ENCODE results near the gene THAP7. TPM values are rescaled to one million over a fixed set of nuclear protein-coding genes. Genes with fewer than 3 reads are reported as not detected.

THAP7 gene
- total and polyA plus RNA-seq, 2 donors (not counting 3 experiments of a cell fraction or from before 2014, with no cell fraction given) = 13.5 to 24.4 TPM

- Histone ChIP-seq H3K4me3 (replicated peaks in 1 of 3; ENCODE audit: insufficient read depth in 1 of 3, low read depth in 1 of 3, low read length in 3 of 3) (no peak overlapping the region), H3K9ac (replicated peaks; ENCODE audit: extremely low read depth, insufficient read depth, low read length) (no peak overlapping the region), H3K9me3 (replicated peaks; ENCODE audit: control insufficient read depth, insufficient read depth, low read length) (no peaks in the 10 kb centered on the region), H4K20me1 (replicated peaks; ENCODE audit: control insufficient read depth, extremely low read depth, insufficient read depth, low read length) (no peaks in the 10 kb centered on the region), H2AFZ (ENCODE audit: low read depth, low read length) (no peak overlapping the region), H3K9me1 (replicated peaks; ENCODE audit: control insufficient read depth, extremely low read depth, insufficient read depth, low read length) (no peaks in the 10 kb centered on the region), H3K79me2 (ENCODE audit: control insufficient read depth, insufficient read depth, low read length) (peaks cover under 1% of the 10 kb centered on the region), H3K4me1 (ENCODE audit: control insufficient read depth, extremely low read depth, insufficient read depth, low read length) (no peaks in the 10 kb centered on the region), H3K27me3 (ENCODE audit: control insufficient read depth in 2 of 2, insufficient read depth in 2 of 2, low read length in 2 of 2) (no peaks in the 10 kb centered on the region), H3K4me2 (ENCODE audit: insufficient read depth, low read length) (no peak overlapping the region), H3K36me3 (ENCODE audit: control insufficient read depth in 2 of 2, extremely low read depth in 1 of 2, insufficient read depth in 2 of 2, low read length in 2 of 2) (peaks cover 5 to 36% of the 10 kb centered on the region in 2 experiments), H3K27ac (ENCODE audit: insufficient read depth, low read depth, low read length) (no peak overlapping the region)
- FAIRE-seq (no peak), DNase-seq (ENCODE audit: low read depth, low spot score) (no peak)
- ChIA-PET CTCF (interaction anchor here (2.3 kb wide), 1 partner anchor 13 kb away, joined by 5 read pairs; the partner anchor contains the start of gene LZTR1), POLR2A (no interaction called here)
- TF ChIP-seq POLR2AphosphoS5 (IDR thresholded peaks at IDR 0.05; ENCODE audit: insufficient read depth, low read depth, low read length) = no peak
- TF ChIP-seq POLR2A (IDR thresholded peaks at IDR 0.05; ENCODE audit: low read depth, low read length) = no peak
- TF ChIP-seq FOS (IDR thresholded peaks at IDR 0.05; ENCODE audit: borderline replicate concordance, insufficient read depth, low read length) = no peak
- no peak for TF ChIP-seq MYC (IDR thresholded peaks at IDR 0.05; ENCODE audit: low read depth, low read length)
- TF ChIP-seq EZH2 (IDR thresholded peaks at IDR 0.05; ENCODE audit: borderline replicate concordance, low read depth, low read length, severe bottlenecking) = no peak
- TF ChIP-seq MAX (IDR thresholded peaks at IDR 0.05; ENCODE audit: insufficient read depth, insufficient read length) = no peak
- TF ChIP-seq CTCF (IDR thresholded peaks at IDR 0.05; ENCODE audit: extremely low read depth in 1 of 2, insufficient read depth in 1 of 2, low read depth in 1 of 2, low read length in 2 of 2) = no peak
- TF ChIP-seq GATA2 (IDR thresholded peaks at IDR 0.05; ENCODE audit: insufficient read depth, insufficient read length, low read depth, low read length) = no peak
- no peak for TF ChIP-seq JUN (IDR thresholded peaks at IDR 0.05; ENCODE audit: borderline replicate concordance, insufficient read depth, insufficient read length, low read depth)
- no TSS peak for BruUV-seq (replicated peaks)
- dilution Hi-C loops (cut with MboI; ENCODE audit: extremely low pct_ligation_motif_present, low sequenced_read_pairs) (no loop called here), intact Hi-C loops (cut with micrococcal nuclease) (no loop called here)
Observed at GRCh38 chr22:20994902-20995241, 7.0 kb downstream of the THAP7 start.

Data from endothelial cell of umbilical vein (primary cell).